Stimulated activated naive CD8-positive, alpha-beta T cell treated with anti-CD3 and anti-CD28 coated beads, Interleukin-15, amount 100 ng/mL, for 72 hours (primary cell): ENCODE measurements around the gene RASAL2.
"Not testable (repeated sequence)": the region's sequence is repeated elsewhere in the genome, so short reads cannot be mapped to it uniquely, and the experiment has no call there.

Experiments
- ATAC-seq: fragments of 150-1000 bp; cut with Tn5 transposase; 2 replicates; pipeline ENCODE4 v1.10.0; 2021; ENCODE audit warnings: mild to moderate bottlenecking, moderate library complexity
- DNase-seq, 2 donors: peaks; one replicate each; pipeline ENCODE4 v3.0.0; 2021 to 2022
- H3K27ac Mint-ChIP-seq, 2 donors: one replicate each; pipeline ENCODE4 v1.8.0; 2022; ENCODE audit warnings: mild to moderate bottlenecking in 2 of 2, mixed read lengths in 2 of 2, moderate library complexity in 2 of 2
- H3K27me3 Mint-ChIP-seq: one replicate; pipeline ENCODE4 v1.8.0; 2022; ENCODE audit warnings: mixed read lengths
- H3K4me1 Mint-ChIP-seq: one replicate; pipeline ENCODE4 v1.8.0; 2022; ENCODE audit warnings: mild to moderate bottlenecking, mixed read lengths
- H3K4me3 Mint-ChIP-seq, 2 donors: one replicate each; pipeline ENCODE4 v1.8.0; 2022; ENCODE audit warnings: mild to moderate bottlenecking in 2 of 2, mixed read lengths in 2 of 2, moderate library complexity in 1 of 2
- H3K9me3 Mint-ChIP-seq, 2 donors: one replicate each; pipeline ENCODE4 v1.8.0; 2022; ENCODE audit warnings: mixed read lengths in 2 of 2

RASAL2 gene

DNA sequence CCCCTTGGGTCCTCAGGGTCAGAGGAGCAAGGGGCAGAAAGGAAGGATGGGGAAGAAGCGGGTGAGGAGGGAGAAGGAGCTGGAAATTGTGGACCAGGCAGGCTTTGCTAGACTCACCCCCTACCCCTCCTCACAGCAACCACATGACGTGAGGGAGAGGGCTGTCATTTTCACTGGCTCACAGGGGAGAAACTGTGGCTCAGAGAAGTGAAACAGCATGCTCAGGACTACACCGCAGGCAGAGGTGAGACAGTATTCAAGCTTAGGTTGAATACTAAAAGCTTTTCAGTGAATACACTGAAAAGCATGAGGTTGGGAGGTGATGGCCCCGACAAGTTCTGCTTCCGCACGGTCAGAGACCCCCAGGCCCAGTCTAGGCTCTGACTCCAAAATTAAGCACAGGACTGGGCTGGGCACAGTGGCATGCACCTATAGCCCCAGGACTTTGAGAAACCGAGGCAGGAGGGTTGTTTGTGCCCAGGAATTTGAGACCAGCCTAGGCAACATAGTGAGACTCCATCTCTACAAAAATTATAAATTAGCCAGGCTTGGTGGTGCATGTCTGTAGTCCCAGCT, 404.1 kb downstream of the RASAL2 start:
- H3K27me3 Mint-ChIP-seq = peaks cover 6% of the 10 kb centered on the region
- no peaks in the 10 kb centered on the region for H3K9me3 Mint-ChIP-seq
- H3K27ac Mint-ChIP-seq = no peak overlapping the region
- H3K4me3 Mint-ChIP-seq = no peak overlapping the region
- ATAC-seq = no peak
- no peak for DNase-seq
- no peaks in the 10 kb centered on the region for H3K4me1 Mint-ChIP-seq

DNA sequence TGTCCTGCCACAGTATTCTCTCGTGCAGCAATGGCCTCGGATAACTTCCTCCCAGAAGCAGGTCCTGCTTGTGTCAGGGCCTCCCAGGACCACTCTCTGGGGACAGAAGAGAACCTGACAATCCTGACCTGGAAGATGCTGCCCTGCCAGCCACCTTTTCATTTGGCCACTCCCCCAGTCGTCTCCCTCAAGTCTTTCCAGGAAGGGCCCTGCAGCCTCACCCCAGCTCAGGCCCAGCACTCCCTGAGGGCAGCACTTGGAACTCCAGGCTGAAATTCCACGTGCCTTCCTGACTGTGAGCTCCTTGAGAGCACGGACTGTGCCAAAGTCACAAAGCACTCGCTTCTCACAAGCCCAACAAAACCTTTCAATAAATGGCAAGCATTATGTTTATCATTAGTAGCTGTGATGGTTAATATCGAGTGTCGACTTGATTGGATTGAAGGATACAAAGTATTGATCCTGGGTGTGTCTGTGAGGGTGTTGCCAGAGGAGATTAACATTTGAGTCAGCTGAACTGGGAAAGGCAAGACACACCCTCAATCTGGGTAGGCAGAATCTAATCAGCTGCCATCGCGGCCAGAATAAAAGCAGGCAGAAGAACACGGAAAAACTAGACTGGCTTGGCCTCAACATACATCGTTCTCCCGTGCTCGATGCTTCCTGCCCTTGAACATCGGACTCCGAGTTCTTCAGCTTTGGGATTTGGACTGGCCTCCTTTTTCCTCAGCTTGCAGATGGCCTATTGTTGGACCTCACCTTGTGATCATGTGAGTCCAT, 405.2 kb downstream of the RASAL2 start:
- Mint-ChIP-seq H3K27me3 (peaks cover 11% of the 10 kb centered on the region), H3K9me3 (no peaks in the 10 kb centered on the region), H3K4me1 (no peaks in the 10 kb centered on the region), H3K4me3 (no peak overlapping the region), H3K27ac (no peak overlapping the region)
- DNase-seq (no peak), ATAC-seq (no peak)

DNA sequence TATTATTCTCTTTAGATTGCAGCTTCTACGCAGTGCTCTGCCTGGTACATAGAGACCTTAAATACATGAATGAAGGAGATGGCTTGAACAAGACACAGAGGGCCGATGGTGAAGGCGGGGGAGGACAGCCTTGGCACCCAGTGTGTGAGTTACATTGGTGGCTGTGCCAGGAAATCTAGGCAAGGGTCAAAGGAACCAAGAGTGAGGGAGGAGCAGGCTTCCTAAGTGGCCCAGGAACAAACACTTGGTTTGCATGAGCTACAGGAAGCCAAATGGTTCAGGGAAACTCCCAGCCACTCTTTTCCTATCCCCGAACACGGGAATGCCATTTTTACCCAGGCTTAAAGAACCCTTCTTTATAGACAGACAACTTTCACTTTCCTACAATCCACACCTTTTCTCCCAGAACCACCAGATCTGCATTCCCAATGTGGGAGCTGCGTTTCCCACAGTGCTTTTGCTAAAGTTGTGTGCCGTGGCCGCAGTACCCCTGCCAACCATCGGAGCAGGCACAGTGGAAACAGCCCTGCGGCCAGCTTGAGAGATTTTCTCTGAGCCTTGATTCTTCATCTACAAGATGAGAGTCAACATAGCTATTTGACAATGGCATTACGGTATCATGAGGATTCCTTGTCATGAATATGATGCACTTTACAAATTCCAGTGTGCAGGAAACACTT, 406.3 kb downstream of the RASAL2 start:
- no peak overlapping the region for H3K27ac Mint-ChIP-seq
- H3K9me3 Mint-ChIP-seq = no peaks in the 10 kb centered on the region
- ATAC-seq (no peak), DNase-seq (no peak)
- peaks cover 14% of the 10 kb centered on the region for H3K27me3 Mint-ChIP-seq
- H3K4me3 Mint-ChIP-seq = no peak overlapping the region
- no peaks in the 10 kb centered on the region for H3K4me1 Mint-ChIP-seq

DNA sequence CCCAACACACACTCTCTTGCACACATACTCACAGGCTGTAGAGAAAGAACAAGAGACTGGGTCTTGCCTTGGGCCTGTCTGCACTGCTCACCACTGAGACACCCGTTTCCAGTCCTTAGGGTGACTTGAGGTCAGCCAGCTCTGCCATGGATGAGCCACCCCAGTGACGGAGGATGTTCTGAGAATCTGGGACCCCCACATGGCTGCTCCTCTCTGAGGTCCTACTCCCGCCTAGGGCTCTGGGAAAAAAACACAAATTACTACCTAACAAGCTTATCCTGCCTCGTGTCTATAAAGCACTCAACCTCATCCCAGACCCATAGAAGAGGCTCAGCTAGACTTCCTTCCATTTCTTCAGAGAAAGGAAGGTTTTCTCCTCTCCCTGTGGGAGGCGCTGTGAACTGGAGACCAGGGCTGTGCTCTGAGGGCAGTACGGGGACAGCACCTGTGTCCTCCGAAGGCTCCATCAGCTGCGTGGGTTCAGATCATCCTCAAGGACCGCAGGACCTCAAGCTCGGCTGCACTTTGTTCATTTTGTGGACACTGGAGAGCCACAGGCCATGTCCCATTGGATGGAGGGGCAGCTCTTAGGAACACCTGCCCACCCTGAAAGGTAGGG, 407.1 kb downstream of the RASAL2 start:
- Mint-ChIP-seq H3K4me3 (no peak overlapping the region), H3K27ac (no peak overlapping the region), H3K27me3 (peaks cover 14% of the 10 kb centered on the region), H3K4me1 (no peaks in the 10 kb centered on the region), H3K9me3 (no peaks in the 10 kb centered on the region)
- ATAC-seq (no peak), DNase-seq (no peak)

DNA sequence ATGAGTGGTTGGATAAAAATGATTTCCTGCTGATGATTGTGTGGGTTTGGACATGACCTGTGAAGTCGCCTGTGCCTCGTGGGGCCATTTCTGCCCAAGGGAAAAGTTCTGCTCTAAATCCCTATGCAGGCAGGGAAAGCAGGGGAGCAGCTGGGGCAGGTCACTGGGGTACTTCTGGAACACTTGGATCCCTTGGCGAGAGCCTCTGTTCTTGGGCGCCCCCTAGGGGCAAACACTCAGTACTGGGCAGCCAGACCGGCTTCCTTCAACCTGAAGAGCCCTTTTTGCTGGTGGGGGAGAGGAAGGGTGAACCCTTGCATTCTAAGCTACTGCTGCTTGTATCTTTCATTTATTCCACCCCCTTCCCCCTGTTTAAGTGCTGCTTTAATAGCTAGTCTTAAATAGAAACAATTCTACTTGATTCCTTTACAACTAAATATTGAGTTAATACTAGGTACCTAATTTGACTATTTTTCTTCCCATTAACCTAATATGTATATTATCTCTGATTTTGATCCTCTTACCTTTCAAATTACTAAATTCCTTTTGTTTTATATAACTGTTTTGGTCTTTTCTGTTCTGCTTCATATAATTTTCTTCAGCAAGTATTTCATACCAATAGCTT, 407.9 kb downstream of the RASAL2 start:
- Mint-ChIP-seq H3K27ac (no peak overlapping the region), H3K4me3 (no peak overlapping the region), H3K4me1 (no peaks in the 10 kb centered on the region), H3K9me3 (no peaks in the 10 kb centered on the region), H3K27me3 (peaks cover 14% of the 10 kb centered on the region)
- DNase-seq (peak; percentile 53 to 55), ATAC-seq (peak; percentile 65)

DNA sequence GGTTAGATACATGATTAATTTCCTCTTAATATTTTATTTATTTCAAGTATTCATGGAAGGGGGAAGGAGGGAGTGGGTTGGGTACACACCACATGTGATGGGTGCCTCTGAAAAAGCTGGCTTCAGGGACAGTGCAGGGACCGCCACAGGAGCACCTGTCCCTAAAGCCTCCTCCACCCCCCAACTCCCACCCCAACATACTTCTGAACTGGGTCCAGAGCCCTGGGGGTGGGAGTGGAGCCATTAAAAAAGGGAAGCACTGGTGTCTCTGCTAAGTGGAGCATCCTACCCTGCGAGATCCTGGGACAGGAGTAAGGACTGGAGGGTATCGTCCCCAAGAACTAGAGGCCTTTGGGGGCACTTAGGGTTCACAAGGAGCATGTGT, 408.4 kb downstream of the RASAL2 start:
- no peaks in the 10 kb centered on the region for H3K9me3 Mint-ChIP-seq
- H3K4me3 Mint-ChIP-seq = no peak overlapping the region
- H3K4me1 Mint-ChIP-seq = no peaks in the 10 kb centered on the region
- DNase-seq (no peak), ATAC-seq (no peak)
- H3K27me3 Mint-ChIP-seq = peaks cover 14% of the 10 kb centered on the region
- no peak overlapping the region for H3K27ac Mint-ChIP-seq

DNA sequence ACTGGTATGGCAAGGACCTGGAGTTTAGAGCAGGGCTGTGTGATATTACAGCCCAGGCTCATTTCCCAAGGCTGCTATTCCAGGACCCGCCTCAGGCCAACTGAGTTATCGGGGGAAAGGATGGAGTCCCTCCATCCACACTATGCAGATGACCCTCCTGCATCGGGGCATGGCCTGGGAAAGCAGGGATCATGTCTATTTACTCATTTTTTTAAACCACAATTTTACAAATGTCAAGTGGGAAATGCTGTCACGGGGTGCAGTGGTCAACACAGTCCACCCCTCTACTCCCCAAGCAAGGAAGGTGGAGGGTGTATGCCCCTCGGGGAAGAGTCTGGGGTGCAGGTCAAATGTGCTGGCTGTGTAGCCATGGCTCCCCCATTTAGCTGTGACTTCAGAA, 409.0 kb downstream of the RASAL2 start:
- DNase-seq = no peak
- H3K9me3 Mint-ChIP-seq = no peaks in the 10 kb centered on the region
- peaks cover 14% of the 10 kb centered on the region for H3K27me3 Mint-ChIP-seq
- H3K27ac Mint-ChIP-seq = no peak overlapping the region
- ATAC-seq = no peak
- H3K4me3 Mint-ChIP-seq = no peak overlapping the region
- H3K4me1 Mint-ChIP-seq = no peaks in the 10 kb centered on the region

DNA sequence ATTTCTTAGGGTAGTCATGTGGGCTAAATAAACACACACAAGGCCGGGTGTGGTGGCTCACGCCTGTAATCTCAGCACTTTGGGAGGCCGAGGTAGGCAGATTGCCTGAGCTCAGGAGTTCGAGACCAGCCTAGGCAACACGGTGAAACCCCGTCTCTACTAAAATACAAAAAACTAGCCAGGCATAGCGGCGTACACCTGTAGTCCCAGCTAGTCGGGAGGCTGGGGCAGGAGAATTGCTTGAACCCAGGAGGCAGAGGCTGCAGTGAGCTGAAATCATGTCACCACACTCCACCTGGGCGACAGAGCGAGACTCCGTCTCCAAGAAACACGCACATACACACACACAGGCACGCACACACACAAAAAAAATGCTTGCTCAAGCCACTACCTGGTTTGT, 409.4 kb downstream of the RASAL2 start:
- H3K4me3 Mint-ChIP-seq, DNase-seq, ATAC-seq, H3K4me1 Mint-ChIP-seq, H3K9me3 Mint-ChIP-seq, H3K27ac Mint-ChIP-seq: not testable (repeated sequence)
- peaks cover 14% of the 10 kb centered on the region for H3K27me3 Mint-ChIP-seq

DNA sequence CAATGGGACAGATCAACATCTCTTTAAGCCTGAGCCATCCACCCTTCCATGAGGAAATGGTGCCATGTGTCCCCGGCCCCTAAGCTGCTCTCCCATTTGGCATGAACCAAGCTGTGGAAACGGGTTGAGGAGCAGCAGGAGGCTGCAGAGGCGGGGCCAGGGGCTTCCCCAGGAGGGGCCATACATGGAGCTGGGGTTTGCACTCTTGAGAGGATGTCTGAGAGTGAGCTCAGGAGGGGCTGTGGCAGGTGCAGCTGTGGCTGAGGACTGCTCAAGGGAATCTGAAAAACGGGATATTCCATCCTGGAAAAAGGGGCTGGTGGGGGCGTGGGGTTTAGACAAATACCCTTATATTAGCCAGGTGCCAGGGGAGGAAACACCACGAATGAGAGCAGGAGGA, 409.9 kb downstream of the RASAL2 start:
- ATAC-seq (no peak), DNase-seq (no peak)
- Mint-ChIP-seq H3K9me3 (no peaks in the 10 kb centered on the region), H3K4me1 (no peaks in the 10 kb centered on the region), H3K4me3 (no peak overlapping the region), H3K27me3 (peaks cover 14% of the 10 kb centered on the region), H3K27ac (peak overlapping the region in 1 of 2 donors; percentile 27)

DNA sequence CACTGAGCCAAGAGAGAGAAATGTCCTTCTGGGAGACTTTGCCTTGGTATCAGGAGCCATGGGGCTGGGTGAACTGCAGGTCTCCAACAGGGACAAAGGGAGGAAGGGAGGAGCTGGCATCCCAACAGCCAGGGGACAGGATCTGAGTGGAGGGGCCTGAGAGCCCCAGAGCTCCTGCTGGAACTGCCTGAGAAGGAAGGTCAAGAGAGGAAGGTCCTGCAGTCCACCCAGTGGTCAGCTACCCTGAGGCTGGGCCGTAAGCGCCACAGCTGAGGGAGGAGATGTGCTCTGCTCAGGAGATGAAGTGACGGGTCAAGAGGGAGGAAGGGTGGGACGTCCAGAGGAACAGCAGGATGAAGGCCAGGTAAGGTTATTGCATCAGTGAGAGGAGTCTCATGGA, 410.4 kb downstream of the RASAL2 start:
- H3K4me3 Mint-ChIP-seq = no peak overlapping the region
- H3K27ac Mint-ChIP-seq = no peak overlapping the region
- no peaks in the 10 kb centered on the region for H3K9me3 Mint-ChIP-seq
- DNase-seq (no peak), ATAC-seq (no peak)
- H3K4me1 Mint-ChIP-seq = no peaks in the 10 kb centered on the region
- peaks cover 14% of the 10 kb centered on the region for H3K27me3 Mint-ChIP-seq

DNA sequence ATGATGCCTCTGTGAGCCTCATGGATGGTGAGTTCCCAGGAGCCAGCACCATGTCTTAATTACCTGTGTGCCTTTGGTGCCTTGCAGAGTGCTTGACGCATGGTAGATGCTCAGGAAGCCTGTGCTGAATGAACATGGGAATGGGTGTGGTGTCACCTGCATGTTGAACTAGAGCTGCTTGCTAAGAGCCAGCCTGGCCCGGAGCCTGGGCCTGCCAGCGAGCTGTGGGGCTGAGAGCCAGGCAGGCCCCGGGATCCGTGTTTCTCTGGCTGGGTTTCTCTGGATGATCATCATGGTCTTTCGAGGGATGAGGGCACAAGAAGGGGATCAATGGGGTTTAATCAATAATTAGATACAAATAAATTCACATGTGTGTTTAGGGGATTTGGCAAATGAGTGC, 412.3 kb downstream of the RASAL2 start:
- no peak for ATAC-seq

DNA sequence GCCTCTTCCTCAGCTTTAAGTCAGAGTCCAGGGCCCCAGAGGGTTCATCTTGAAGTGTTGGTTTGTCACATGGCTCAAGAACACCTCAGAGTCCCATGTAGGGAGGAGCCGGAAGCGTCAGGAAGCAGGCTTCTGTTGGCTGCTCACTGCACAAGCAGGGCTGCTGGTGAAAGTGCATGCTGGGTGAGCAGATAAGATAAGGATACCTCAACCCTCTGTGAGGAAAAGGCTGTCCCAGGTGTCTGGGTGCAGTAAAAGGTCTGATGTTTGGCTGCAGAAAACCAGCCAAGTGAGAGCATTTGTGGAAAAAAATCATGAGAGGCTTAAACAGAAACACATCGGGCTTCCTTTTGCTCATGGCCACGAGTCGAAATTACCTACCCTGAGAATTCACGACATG, 412.8 kb downstream of the RASAL2 start:
- H3K4me1 Mint-ChIP-seq = no peaks in the 10 kb centered on the region
- H3K27me3 Mint-ChIP-seq = peaks cover 10% of the 10 kb centered on the region
- no peak overlapping the region for H3K27ac Mint-ChIP-seq
- H3K9me3 Mint-ChIP-seq = no peaks in the 10 kb centered on the region
- ATAC-seq = no peak
- no peak overlapping the region for H3K4me3 Mint-ChIP-seq
- DNase-seq = no peak

More for the DNA sequence above, 412.3 kb downstream of the RASAL2 start:
- Mint-ChIP-seq H3K27ac (peak overlapping the region in 1 of 2 donors; percentile 65), H3K27me3 (peaks cover 14% of the 10 kb centered on the region), H3K4me1 (no peaks in the 10 kb centered on the region), H3K9me3 (no peaks in the 10 kb centered on the region), H3K4me3 (no peak overlapping the region)
- DNase-seq = no peak

DNA sequence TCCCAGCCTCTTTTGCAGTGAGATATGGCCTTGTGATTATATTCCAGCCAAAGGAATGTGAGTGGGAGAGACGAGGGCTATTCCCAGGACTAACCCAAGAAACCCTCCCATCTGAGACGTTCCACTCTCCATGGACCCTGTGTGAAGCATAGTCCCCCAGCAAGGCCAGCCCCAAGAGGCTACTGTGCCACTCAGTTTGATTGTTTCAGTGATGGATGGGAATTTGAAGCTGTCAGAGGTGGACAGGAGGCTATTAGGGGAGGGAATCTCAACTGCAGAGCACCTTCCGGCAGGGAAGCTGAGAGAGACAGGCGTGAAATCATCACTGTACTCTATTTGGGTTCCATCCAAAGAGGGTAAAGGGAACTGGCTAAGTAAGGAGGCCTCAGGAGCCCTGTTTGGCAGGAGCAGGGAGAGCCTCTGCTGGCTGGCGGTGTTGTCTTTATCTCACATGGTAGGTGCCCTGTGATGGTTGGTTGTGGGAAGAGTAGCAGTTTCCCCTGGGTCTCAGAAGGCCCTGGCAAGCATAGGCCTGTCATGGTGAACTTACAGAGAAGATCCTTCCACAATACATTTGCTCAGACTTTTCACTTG, 415.6 kb downstream of the RASAL2 start:
- Mint-ChIP-seq H3K4me3 (no peak overlapping the region), H3K9me3 (no peaks in the 10 kb centered on the region), H3K4me1 (no peaks in the 10 kb centered on the region), H3K27me3 (no peaks in the 10 kb centered on the region), H3K27ac (no peak overlapping the region)
- no peak for DNase-seq
- no peak for ATAC-seq

DNA sequence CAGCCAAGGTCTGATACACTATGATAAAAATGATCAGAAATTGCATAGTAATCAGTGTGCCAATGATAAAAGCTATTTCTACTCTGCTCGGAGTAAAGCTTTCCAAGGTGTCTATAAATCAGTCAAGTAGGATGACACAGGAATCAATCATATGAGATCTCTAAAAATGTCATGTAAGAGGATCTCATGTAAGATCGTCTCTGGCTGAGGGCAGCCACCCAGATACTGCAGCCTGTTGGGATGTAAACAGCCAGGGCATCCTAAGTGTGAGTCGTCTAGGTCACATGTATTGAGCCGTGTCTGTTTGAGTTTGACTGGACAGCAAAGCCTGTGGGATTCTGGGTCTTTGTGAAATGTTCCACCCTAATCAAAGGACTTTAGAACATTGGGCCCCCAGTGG, 416.3 kb downstream of the RASAL2 start:
- DNase-seq (no peak), ATAC-seq (no peak)
- Mint-ChIP-seq H3K9me3 (no peaks in the 10 kb centered on the region), H3K27me3 (no peaks in the 10 kb centered on the region), H3K4me3 (no peak overlapping the region), H3K4me1 (no peaks in the 10 kb centered on the region), H3K27ac (no peak overlapping the region)

DNA sequence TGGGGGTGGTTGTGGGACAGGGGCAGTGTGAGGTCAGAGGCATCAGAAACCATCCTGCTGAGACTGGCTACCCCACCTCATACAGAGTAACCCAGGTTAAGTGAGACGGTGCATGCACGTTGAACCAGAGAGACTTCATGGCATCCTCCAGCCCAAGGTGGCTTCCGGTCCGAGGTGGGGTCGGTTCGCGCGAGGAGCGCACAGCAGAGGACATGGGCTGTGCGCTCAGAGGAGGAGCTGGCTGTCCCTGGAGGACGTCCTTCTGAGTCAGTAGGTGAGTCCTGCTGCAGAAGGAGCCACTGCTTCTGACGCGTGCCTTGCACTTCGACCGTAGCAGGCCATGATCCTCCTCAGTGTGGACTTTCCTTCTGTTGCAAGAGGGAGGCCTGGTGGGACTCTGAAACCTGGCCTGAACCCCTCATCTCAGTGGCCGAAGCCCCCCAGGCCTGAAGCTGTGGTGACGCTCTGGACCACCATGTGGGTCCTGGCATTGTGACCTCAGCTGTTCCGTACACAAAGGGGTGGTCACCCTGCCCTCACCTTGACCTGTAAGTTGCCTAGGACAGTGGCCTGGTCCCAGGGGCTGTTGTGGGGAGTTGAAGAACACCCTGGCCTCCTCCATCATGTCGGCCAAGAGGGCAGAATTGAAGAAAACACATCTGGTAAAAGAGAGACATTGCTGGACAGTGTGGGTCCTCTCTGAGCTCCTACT, 418.8 kb downstream of the RASAL2 start, which contains the start of gene TEX35:
TEX35 (plus strand) TSS at position 544 of the 712 bp plus-strand sequence; CDS start at position 624, 80 bp downstream.
- no peak for DNase-seq
- no peak for ATAC-seq
- H3K4me3 Mint-ChIP-seq = no peak within 1 kb of the TSS

More for the DNA sequence above, 418.8 kb downstream of the RASAL2 start, which contains the start of gene TEX35:
- no peak within 1 kb of the TSS for H3K27ac Mint-ChIP-seq
- H3K9me3 Mint-ChIP-seq = no peaks in the 10 kb centered on the region
- no peaks in the 10 kb centered on the region for H3K27me3 Mint-ChIP-seq
- H3K4me1 Mint-ChIP-seq = no peaks in the 10 kb centered on the region
